GM18498 (cell line): ENCODE results near the gene HNRNPH1.

ENCODE experiments used
- ATAC-seq: cut with Tn5 transposase; IDR thresholded peaks from one replicate; pipeline ENCODE4 v1.9.1; 2021; ENCODE audit warnings: mild to moderate bottlenecking, moderate library complexity; ENCODE audit not compliant: unreplicated experiment

The HNRNPH1 gene

DNA sequence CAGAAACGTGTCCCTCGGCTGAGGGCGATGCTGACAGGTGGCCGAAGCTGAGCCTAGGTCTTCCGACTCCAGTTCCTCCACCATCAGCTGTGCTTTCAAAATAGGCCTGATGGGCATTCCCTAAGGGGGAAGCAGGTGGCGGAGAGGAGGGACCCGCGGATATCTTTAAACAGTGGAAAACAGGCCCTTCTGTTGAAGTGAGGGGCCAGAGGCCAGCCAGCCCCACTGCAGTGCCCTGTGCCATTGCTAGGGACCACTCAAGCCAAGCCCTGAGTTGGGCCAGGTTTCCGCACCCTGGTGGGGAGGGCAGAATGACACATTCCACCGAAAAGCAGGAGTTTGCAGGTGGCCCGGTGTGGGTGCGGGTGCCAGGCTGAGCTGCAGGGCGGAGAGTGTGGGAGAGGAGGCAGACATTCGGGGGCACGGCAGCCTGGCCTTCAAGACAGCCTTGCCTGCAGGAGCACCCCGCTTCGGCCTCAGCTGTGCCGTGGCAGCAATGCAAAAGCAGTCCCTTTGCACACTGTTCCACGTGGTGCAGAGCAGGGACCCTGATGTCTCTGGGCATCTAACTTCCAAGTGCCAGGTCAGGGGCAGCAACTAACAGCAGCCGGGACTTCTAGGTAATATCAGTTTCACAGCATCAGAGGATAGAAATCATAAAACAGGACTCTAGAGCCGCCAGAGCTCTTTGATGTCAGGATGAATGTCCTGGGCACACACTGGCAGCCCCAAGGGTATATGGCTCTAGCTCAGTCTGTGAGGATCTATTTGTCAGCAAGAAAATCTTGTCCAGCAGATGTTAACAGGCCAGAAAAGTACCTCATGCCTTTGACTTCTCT is 17.2 kb downstream of the HNRNPH1 start:
- no peak for ATAC-seq

- ATAC-seq = no peak
Observed at GRCh38 chr5:179605026-179605833, 18.2 kb downstream of the HNRNPH1 start.

- no peak for ATAC-seq
Observed at GRCh38 chr5:179603308-179603707, 20.2 kb downstream of the HNRNPH1 start.

- ATAC-seq = no peak
Observed at GRCh38 chr5:179601871-179602625, 21.4 kb downstream of the HNRNPH1 start.

DNA sequence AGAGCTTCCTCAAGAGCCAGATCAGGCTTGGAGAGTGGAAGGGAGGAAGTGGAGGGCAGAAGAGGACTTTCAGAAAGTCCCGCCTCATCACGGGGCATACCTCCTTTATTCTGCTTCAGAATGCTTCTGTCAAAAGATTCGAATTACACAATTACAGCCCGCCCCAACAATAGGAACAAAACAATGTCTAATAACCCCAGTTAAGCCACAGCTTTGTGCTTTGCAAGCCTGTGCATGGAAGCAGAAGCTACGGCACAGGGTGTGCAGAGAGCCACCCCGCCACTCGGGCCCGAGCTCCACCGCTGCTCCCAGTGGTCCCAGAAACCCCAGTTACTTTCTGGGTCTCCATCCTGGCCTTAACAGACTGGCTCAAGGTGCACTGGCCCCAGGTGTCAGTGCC is 23.5 kb downstream of the HNRNPH1 start:
- no peak for ATAC-seq

- no peak for ATAC-seq
Observed at GRCh38 chr5:179599566-179599965, 23.9 kb downstream of the HNRNPH1 start.

GRCh38 chr5:179599100-179599499 is 24.4 kb downstream of the HNRNPH1 start:
- ATAC-seq = no peak

- no peak for ATAC-seq
Observed at GRCh38 chr5:179596421-179596820, 27.1 kb downstream of the HNRNPH1 start.

GRCh38 chr5:179595916-179596315 is 27.6 kb downstream of the HNRNPH1 start:
- ATAC-seq = no peak

DNA sequence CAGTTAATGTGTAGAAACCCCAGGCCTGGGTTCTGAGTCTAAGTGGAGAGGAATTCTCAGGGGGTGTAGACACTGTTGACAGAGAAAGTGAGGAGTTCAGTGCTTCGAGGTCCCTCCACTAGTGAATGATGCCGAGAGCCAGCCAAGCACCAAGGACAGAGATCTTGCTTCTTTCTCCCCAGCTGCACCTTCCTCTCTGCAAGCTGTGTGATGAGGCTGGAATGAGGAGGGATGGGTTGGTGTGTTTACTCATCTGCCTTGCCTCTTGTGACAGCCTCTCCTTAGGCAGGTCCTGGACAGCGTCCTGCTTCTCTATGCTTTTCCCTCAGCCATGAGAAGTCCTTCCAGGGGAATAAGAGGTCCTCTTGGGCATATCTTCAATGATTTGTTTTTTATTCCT is 35.3 kb downstream of the HNRNPH1 start:
- no peak for ATAC-seq

DNA sequence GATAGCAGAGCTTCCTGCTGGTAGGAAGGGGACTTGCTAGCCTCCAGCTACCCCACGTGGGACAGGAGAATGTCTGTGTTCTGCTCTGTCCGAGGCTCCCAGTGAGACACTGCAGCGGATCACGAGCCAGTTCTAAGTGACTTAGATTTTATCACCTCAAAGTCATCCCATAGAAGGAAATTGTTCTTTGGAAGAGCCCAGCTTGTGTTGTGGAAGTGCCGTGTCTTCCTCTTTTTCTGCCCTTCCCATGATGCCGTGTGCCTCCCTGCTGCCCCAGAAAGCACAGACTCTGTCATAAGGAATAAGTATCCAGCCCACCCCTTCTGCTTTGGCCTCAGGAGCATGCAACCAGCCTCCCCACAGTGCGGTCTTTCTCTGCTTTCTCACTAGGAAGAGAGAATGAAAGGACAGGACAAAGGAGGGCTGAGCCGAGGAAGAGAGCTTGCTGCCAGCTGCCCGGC is 37.5 kb downstream of the HNRNPH1 start:
- no peak for ATAC-seq

DNA sequence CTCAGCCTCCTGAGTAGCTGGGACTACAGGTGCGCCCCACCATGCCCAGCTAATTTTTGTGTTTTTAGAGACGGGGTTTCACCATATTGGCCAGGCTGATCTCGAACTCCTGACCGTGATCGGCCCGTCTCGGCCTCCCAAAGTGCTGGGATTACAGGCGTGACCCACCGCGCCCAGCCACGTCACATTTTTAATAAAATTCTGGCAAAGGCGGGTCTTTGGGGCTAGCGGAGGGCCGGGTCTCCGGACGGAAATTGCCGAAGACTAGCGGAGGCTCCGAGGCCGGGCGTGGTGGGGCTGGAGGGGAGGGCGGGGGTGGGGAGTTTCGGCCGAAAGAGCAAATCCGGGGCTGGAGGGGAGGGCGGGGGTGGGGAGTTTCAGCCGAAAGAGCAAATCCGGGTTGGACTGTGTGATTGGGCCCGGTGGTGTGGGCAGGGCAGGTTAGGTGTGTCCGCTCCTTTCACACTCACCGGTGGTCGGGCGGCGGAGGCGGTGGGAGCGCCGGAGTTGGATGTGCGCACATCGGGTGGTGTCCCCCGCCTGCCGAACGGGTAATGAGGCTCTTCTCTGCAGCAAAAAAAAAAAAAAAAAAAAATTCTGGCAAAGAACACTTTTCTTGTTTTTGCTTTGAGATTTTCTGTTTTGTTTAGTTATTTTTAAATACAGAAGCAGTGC is 46.0 kb downstream of the HNRNPH1 start:
- ATAC-seq = no peak

GRCh38 chr5:179572386-179572785 is 51.1 kb downstream of the HNRNPH1 start:
- no peak for ATAC-seq

DNA sequence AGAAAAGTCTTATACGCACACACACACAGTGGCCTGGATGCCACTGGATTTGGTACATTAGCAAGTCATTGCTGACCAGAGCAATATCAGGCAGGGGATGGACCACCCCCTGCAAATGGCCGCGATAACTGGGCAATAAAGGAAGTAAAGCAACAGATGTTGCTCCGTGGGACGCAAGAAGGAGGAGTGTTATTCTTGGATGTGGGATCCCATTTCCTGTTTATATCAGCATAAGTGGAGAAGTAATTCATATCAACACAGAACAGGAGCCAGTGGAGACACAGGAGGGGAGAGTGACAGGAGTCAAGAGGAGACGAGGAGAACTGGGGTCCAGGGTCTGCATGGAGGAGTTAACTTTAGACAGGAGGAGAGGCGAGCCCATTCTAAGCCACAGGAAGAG is 54.8 kb downstream of the HNRNPH1 start:
- no peak for ATAC-seq

GRCh38 chr5:179564526-179564925 is 58.9 kb downstream of the HNRNPH1 start:
- ATAC-seq = no peak
